ENCODE results near the gene PTPRS.
"Not testable (repeated sequence)": the region's sequence is repeated elsewhere in the genome, so short reads cannot be mapped to it uniquely, and the experiment has no call there.

Gene PTPRS

GRCh38 chr19:5340637-5341447 is at the start of gene PTPRS:
Gene PTPRS (minus strand): TSS chr19:5340812. CDS start chr19:5286140, 54,672 bp downstream.
- DNase-seq (ENCODE audit: low spot score), result no peak

- DNase-seq (ENCODE audit: low spot score), result no peak
Observed at GRCh38 chr19:5389353-5389752, 48.7 kb upstream of the PTPRS start.

GRCh38 chr19:5387472-5387871 is 46.9 kb upstream of the PTPRS start:
- DNase-seq (ENCODE audit: low spot score), result no peak

GRCh38 chr19:5386841-5387240 is 46.2 kb upstream of the PTPRS start:
- DNase-seq (ENCODE audit: low spot score), result no peak

- DNase-seq (ENCODE audit: low spot score), result not testable (repeated sequence)
Observed at GRCh38 chr19:5381197-5381596, 40.6 kb upstream of the PTPRS start.

- no peak for DNase-seq (ENCODE audit: low spot score)
Observed at GRCh38 chr19:5380215-5380919, 39.8 kb upstream of the PTPRS start.

- DNase-seq (ENCODE audit: low spot score), result no peak
Observed at GRCh38 chr19:5376928-5377327, 36.3 kb upstream of the PTPRS start.

GRCh38 chr19:5372572-5373200 is 32.1 kb upstream of the PTPRS start:
- DNase-seq (ENCODE audit: low spot score), result no peak

GRCh38 chr19:5369962-5370367 is 29.4 kb upstream of the PTPRS start:
- DNase-seq (ENCODE audit: low spot score), result peak; percentile 77

GRCh38 chr19:5369304-5369703 is 28.7 kb upstream of the PTPRS start:
- DNase-seq (ENCODE audit: low spot score), result no peak

- DNase-seq (ENCODE audit: low spot score), result no peak
Observed at GRCh38 chr19:5367530-5368133, 27.0 kb upstream of the PTPRS start.

GRCh38 chr19:5365905-5366304 is 25.3 kb upstream of the PTPRS start:
- DNase-seq (ENCODE audit: low spot score), result no peak

- DNase-seq (ENCODE audit: low spot score), result no peak
Observed at GRCh38 chr19:5364674-5365073, 24.1 kb upstream of the PTPRS start.

GRCh38 chr19:5361839-5362238 is 21.2 kb upstream of the PTPRS start:
- DNase-seq (ENCODE audit: low spot score), result not testable (repeated sequence)

GRCh38 chr19:5361407-5361806 is 20.8 kb upstream of the PTPRS start:
- DNase-seq (ENCODE audit: low spot score), result no peak

GRCh38 chr19:5360003-5360780 is 19.6 kb upstream of the PTPRS start:
- DNase-seq (ENCODE audit: low spot score), result no peak

GRCh38 chr19:5358173-5358800 is 17.7 kb upstream of the PTPRS start:
- DNase-seq (ENCODE audit: low spot score), result no peak

GRCh38 chr19:5357584-5357983 is 17.0 kb upstream of the PTPRS start:
- DNase-seq (ENCODE audit: low spot score), result no peak

- no peak for DNase-seq (ENCODE audit: low spot score)
Observed at GRCh38 chr19:5356918-5357317, 16.3 kb upstream of the PTPRS start.

- no peak for DNase-seq (ENCODE audit: low spot score)
Observed at GRCh38 chr19:5356428-5356827, 15.8 kb upstream of the PTPRS start.

- DNase-seq (ENCODE audit: low spot score), result no peak
Observed at GRCh38 chr19:5355693-5356092, 15.1 kb upstream of the PTPRS start.
